Activated CD4-positive, CD25-positive, alpha-beta regulatory T cell treated with anti-CD3 and anti-CD28 coated beads, Interleukin-2, amount 50 U/mL, for 16 hours (primary cell): ENCODE results near the gene PTPRF.
"Not testable (repeated sequence)": the region's sequence is repeated elsewhere in the genome, so short reads cannot be mapped to it uniquely, and the experiment has no call there.

Experiments
- DNase-seq: peaks from one replicate; pipeline ENCODE4 v3.0.0-alpha.2; 2020; ENCODE audit warnings: low read depth, low spot score

PTPRF gene

GRCh38 chr1:43625063-43625780, 94.5 kb downstream of the PTPRF start:
- DNase-seq = no peak

- no peak for DNase-seq
These were observed 101.5 kb downstream of the PTPRF start for GRCh38 chr1:43632135-43632670.

- no peak for DNase-seq
These were observed 104.0 kb downstream of the PTPRF start for GRCh38 chr1:43634721-43635120.

GRCh38 chr1:43636006-43636641, 105.4 kb downstream of the PTPRF start:
- no peak for DNase-seq

DNA sequence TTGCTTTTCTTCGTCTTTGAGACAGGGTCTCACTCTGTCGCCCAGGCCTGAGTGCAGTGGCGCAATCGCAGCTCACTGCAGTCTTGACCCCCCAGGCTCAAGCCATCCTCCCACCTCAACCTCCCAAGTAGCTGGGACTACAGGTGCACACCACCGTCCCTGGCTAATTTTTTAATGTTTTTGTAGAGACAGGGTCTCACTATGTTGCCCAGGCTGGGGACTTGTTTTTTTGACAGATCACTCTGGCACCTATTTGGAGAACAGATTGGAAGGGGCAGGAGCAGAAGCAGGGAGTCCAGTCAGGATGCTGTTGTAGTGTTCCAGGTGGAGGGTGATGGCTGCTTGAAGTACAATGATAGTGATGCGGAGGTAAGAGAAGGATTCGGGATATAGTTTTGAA, 106.6 kb downstream of the PTPRF start:
- DNase-seq = no peak

DNA sequence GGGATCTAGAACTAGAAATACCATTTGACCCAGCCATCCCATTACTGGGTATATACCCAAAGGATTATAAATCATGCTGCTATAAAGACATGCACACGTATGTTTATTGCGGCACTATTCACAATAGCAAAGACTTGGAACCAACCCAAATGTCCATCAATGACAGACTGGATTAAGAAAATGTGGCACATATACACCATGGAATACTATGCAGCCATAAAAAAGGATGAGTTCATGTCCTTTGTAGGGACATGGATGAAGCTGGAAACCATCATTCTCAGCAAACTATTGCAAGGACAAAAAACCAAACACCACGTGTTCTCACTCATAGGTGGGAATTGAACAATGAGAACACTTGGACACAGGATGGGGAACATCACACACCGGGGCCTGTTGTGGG, 107.7 kb downstream of the PTPRF start:
- DNase-seq = not testable (repeated sequence)

GRCh38 chr1:43639976-43640794, 109.5 kb downstream of the PTPRF start:
- DNase-seq = no peak

GRCh38 chr1:43644558-43644957, 113.9 kb downstream of the PTPRF start:
- DNase-seq = no peak

DNA sequence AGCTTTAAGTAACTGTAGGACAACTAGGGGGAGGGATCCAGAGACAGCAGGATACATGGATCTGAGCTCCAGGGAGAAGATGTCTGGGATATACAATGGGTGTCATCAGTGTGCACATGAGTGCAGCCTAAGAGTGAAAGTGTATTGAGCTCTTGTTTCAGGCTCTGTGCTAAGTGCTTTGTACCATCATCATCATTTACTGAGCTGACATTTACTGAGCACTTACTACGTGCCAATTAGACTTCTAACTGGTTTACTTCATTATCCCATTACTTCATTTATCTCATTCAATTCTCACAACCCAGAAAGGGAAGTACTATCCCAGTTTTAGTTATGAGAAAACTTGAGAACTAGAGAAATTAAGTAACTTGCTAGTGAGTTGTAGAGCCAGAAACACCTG, 114.8 kb downstream of the PTPRF start:
- no peak for DNase-seq

DNA sequence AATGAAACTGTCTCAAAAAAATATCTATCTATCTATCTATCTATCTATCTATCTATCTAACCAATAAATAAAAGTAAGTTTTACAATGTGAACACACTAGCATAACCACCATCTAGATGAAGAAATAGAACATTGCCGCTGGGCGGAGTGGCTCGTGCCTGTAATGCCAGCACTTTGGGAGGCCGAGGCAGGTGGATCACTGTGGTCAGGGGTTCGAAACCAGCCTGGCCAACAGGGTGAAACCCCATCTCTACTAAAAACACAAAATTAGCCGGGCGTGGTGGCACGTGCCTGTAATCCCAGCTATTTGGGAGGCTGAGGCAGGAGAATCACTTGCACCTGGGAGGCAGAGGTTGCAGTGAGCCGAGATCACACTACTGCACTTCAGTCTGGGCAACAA, 116.6 kb downstream of the PTPRF start:
- not testable (repeated sequence) for DNase-seq

- no peak for DNase-seq
These were observed 117.7 kb downstream of the PTPRF start for GRCh38 chr1:43648221-43648847.

DNA sequence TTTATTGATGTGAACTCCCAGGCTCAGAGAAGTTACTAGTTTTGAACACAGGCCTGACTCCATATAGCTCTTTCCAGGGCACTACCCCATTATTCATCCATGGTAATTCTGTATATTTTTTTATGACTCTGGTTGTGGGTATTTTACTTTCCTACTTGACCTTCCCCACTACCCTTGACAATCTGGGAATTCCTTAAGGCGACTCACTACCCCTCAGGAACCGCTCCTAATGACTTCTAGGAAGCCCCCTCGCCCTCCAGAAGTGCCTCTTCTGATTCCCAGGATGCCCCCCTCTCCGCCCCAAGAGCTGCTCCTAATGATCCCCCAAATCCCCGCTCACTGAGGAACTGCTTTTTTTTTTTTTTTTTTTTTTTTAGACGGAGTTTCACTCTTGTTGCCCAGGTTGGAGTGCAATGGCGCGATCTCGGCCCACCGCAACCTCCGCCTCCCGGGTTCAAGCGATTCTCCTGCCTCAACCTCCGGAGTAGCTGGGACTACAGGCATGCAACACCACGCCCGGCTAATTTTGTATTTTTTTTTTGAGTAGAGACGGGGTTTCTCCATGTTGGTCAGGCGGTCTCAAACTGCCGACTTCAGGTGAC, 118.3 kb downstream of the PTPRF start:
- DNase-seq = no peak

DNA sequence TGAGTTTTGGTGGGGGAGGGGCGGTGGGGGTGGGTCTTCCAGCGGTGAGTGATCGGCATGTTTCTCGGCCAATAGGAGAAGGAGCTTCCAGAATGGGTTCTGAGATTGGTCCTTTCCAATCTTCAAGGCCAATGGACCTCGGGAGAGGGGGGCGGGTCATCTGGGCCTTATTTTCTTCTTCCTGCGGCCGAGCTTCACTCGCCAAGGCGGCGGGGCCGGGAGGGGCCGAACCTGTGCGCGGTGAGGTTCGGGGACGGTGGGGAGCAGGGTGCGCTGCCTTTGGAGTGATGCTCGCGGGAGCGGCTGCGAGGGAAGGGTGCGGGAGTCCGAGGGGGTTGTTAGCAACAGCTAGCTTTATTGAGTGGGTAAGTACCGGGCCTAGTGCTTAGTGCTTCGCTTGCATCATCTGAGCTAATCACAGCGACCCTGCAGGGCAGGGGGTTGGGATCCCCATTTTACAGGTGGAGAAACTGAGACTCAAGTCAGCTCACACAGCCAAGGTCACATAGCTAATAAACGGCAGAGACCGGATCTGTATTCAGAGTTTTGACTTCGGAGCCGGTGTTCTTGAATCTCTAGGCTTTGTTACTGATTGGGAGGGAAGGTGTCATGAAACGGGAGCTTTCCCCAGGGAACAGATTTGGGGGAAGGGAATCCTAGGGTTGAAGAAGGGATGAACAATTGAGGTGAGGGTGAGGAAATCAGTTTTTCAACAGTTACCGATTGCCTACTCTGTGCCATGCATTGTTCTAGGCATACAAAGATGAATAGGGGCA, 119.8 kb downstream of the PTPRF start:
- DNase-seq = peak; percentile 87

DNA sequence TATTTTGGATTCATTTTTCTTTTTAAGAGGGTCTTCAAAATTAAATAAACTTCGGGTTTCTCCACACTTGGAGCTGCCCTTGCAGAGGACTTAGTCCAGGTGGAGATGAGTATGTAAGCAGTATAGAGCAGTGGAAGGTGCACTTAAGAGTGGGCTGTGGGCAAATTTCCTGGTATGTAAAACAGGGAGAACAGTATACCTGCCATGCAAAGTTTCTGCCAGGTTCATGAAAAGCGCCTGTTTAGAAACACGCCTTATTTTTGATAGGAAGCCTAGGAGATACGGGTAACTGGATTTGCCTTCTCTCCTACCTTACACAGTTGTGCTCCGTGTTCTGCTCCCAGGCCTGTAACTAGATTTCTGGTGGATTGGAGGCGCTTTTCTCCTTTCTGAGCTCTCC, 120.5 kb downstream of the PTPRF start:
- DNase-seq = no peak

GRCh38 chr1:43651902-43652301, 121.2 kb downstream of the PTPRF start:
- DNase-seq = no peak

- no peak for DNase-seq
These were observed 122.7 kb downstream of the PTPRF start for GRCh38 chr1:43653339-43653738.

GRCh38 chr1:43653893-43654292, 123.2 kb downstream of the PTPRF start:
- no peak for DNase-seq

GRCh38 chr1:43655953-43656352, 125.3 kb downstream of the PTPRF start:
- no peak for DNase-seq

- DNase-seq = no peak
These were observed 128.8 kb downstream of the PTPRF start for GRCh38 chr1:43659212-43660166.

DNA sequence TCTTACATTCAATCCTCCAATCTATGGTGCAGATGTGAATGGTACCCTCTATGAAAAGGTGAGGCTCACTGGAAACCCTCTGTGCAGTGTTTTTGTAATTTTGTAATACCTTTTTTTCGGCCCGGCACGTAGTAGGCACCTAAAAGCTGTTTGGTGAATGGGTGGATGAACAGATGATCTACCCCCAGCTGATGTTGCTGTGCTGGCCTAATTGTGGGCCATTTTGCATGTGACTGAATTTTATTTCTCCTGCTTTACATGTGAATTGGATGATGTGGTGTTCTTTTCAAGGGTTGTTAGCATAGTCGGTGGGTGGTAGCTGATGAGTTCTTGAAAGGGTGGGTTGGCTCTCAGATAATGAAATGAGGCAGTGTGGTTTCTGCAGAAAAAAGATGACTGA, 129.7 kb downstream of the PTPRF start:
- DNase-seq = no peak
